GM12801 (cell line): Measurements from ENCODE around the gene RAB3A.

ENCODE experiments used
- CTCF ChIP-seq: IDR thresholded peaks from one replicate; pipeline ENCODE4 v1.5.1; 2011; ENCODE audit warnings: control low read depth; ENCODE audit not compliant: insufficient read length; ENCODE audit errors: extremely low read depth

Gene RAB3A

GRCh38 chr19:18194181-18194530 lies 9.7 kb downstream of the RAB3A start:
- TF ChIP-seq CTCF, result no peak

GRCh38 chr19:18193388-18194180 lies 10.3 kb downstream of the RAB3A start:
- no peak for TF ChIP-seq CTCF

GRCh38 chr19:18192673-18193387 lies 11.0 kb downstream of the RAB3A start, which contains the start of gene MPV17L2:
TSS of gene MPV17L2 (plus strand) at chr19:18193218. CDS start at chr19:18193282, 64 bp downstream.
- no peak for TF ChIP-seq CTCF

- TF ChIP-seq CTCF, result no peak
Observed at GRCh38 chr19:18191640-18192062, 12.2 kb downstream of the RAB3A start.

- TF ChIP-seq CTCF, result no peak
Observed at GRCh38 chr19:18190278-18190677, 13.6 kb downstream of the RAB3A start.

- TF ChIP-seq CTCF, result no peak
Observed at GRCh38 chr19:18185538-18185937, 18.3 kb downstream of the RAB3A start.

GRCh38 chr19:18183529-18183928 lies 20.3 kb downstream of the RAB3A start:
- no peak for TF ChIP-seq CTCF
